Liver (tissue), 9 donors: Measurements from ENCODE around the gene TRAPPC2L. TPM values are rescaled to one million over a fixed set of nuclear protein-coding genes. Genes with fewer than 3 reads are reported as not detected.
A peak's percentile ranks its signal among the peaks of the same experiment; 100 is the strongest.

Experiments
- DNase-seq: peaks from one replicate; pipeline ENCODE4 v3.0.0-alpha.2; 2017; ENCODE audit warnings: low spot score
- H3K27ac ChIP-seq, 2 donors: one replicate each; pipeline ENCODE4 v1.7.0; 2013; ENCODE audit warnings: inconsistent platforms in 2 of 2, low read length in 2 of 2, control low read depth in 1 of 2, low read depth in 1 of 2, mild to moderate bottlenecking in 1 of 2
- H3K27me3 ChIP-seq, 4 donors: one replicate each; pipeline versions ENCODE4 v1.6.1 to v1.7.0; 2013; ENCODE audit warnings: low read length in 3 of 4, inconsistent platforms in 1 of 4, mild to moderate bottlenecking in 1 of 4, moderate library complexity in 1 of 4; ENCODE audit not compliant: control insufficient read depth in 4 of 4, insufficient read depth in 4 of 4
- H3K36me3 ChIP-seq, 4 donors: one replicate each; pipeline versions ENCODE4 v1.6.1 to v1.7.0; 2013; ENCODE audit warnings: low read length in 3 of 4, mild to moderate bottlenecking in 3 of 4, low read depth in 1 of 4, moderate library complexity in 1 of 4; ENCODE audit not compliant: control insufficient read depth in 4 of 4, insufficient read depth in 3 of 4
- H3K4me1 ChIP-seq, 4 donors: one replicate each; pipeline versions ENCODE4 v1.6.1 to v1.7.0; 2013; ENCODE audit warnings: low read length in 3 of 4, mild to moderate bottlenecking in 3 of 4, moderate library complexity in 1 of 4; ENCODE audit not compliant: control insufficient read depth in 4 of 4, insufficient read depth in 4 of 4
- H3K4me3 ChIP-seq, 3 donors: one replicate each; pipeline versions ENCODE4 v1.6.1 to v1.7.0; 2013; ENCODE audit warnings: low read length in 3 of 3, control low read depth in 1 of 3, low read depth in 1 of 3, mild to moderate bottlenecking in 1 of 3
- H3K9ac ChIP-seq, 2 donors: one replicate each; pipeline ENCODE4 v1.7.0; 2013; ENCODE audit warnings: low read length in 2 of 2, mild to moderate bottlenecking in 2 of 2, moderate library complexity in 2 of 2, control low read depth in 1 of 2, low read depth in 1 of 2
- H3K9me3 ChIP-seq, 4 donors: one replicate each; pipeline versions ENCODE4 v1.6.1 to v1.7.0; 2013; ENCODE audit warnings: low read length in 3 of 4; ENCODE audit not compliant: control insufficient read depth in 4 of 4
- EGR1 ChIP-seq, 2 donors: IDR thresholded peaks; 2 replicates each; pipeline ENCODE4 v1.6.1; 2016 to 2018; ENCODE audit warnings: antibody characterized with exemption in 2 of 2, low read depth in 2 of 2
- FOXA2 ChIP-seq: IDR thresholded peaks from 2 replicates; pipeline ENCODE4 v1.6.1; 2016; ENCODE audit warnings: antibody characterized with exemption
- GABPA ChIP-seq, 2 donors: IDR thresholded peaks in 1 of 2; conservative IDR thresholded peaks in 1 of 2; 2 replicates each; pipeline ENCODE4 v1.6.1; 2016; ENCODE audit warnings: antibody characterized with exemption in 2 of 2, mild to moderate bottlenecking in 1 of 2, moderate library complexity in 1 of 2
- HNF4A ChIP-seq, 2 donors: conservative IDR thresholded peaks; 2 replicates each; pipeline ENCODE4 v1.6.1; 2016; ENCODE audit warnings: antibody characterized with exemption in 2 of 2, mild to moderate bottlenecking in 2 of 2
- HNF4G ChIP-seq: IDR thresholded peaks from 2 replicates; pipeline ENCODE4 v1.6.1; 2016; ENCODE audit warnings: antibody characterized with exemption
- JUND ChIP-seq, 2 donors: IDR thresholded peaks; 2 replicates each; pipeline ENCODE4 v1.6.1; 2016; ENCODE audit warnings: antibody characterized with exemption in 2 of 2
- RAD21 ChIP-seq, 2 donors: IDR thresholded peaks; 2 replicates each; pipeline ENCODE4 v1.6.1; 2016; ENCODE audit warnings: antibody characterized with exemption in 2 of 2, mild to moderate bottlenecking in 2 of 2
- REST ChIP-seq: IDR thresholded peaks from 2 replicates; pipeline ENCODE4 v1.6.1; 2016; ENCODE audit warnings: antibody characterized with exemption, mild to moderate bottlenecking
- RXRA ChIP-seq, 2 donors: IDR thresholded peaks; 2 replicates each; pipeline ENCODE4 v1.6.1; 2017 to 2018; ENCODE audit warnings: antibody characterized with exemption in 2 of 2, mild to moderate bottlenecking in 1 of 2
- SP1 ChIP-seq: IDR thresholded peaks from 2 replicates; pipeline ENCODE4 v1.6.1; 2018; ENCODE audit warnings: antibody characterized with exemption, mild to moderate bottlenecking
- TAF1 ChIP-seq: conservative IDR thresholded peaks from 2 replicates; pipeline ENCODE4 v1.6.1; 2016; ENCODE audit warnings: antibody characterized with exemption, mild to moderate bottlenecking
- WGBS: extraction: QIAGEN DNeasy Blood & Tissue Kit; methylation state at CpG from one replicate; pipeline ENCODE4 v1.1.7; 2013; 5-methylcytosine and 5-hydroxymethylcytosine counted together
- polyA plus RNA-seq, 2 donors: library from polyadenylated mRNA; stranded (reverse) in 1 of 2; unstranded in 1 of 2; fragments of 200-250 nt in 1 of 2; fragments of >200 nt in 1 of 2; fragmentation: Nextera tagmentation in 1 of 2; extraction: Ambion mirVana in 1 of 2; gene quantifications; one replicate each; pipeline versions ENCODE4 v1.2.1 to v1.2.3, GENCODE V29; 2013 to 2015
- total RNA-seq, 2 donors: library from RNA; depleted of rRNA; stranded (reverse); fragments of >200 nt; gene quantifications; one replicate each; pipeline ENCODE4 v1.2.3, GENCODE V29; 2014
- TF ChIP-seq, protein P1 (sequence below): IDR thresholded peaks from 2 replicates; pipeline ENCODE4 v1.6.1; 2016; ENCODE audit warnings: antibody characterized with exemption
- TF ChIP-seq, protein P2 (sequence below): IDR thresholded peaks from 2 replicates; pipeline ENCODE4 v1.6.1; 2016; ENCODE audit warnings: antibody characterized with exemption
- TF ChIP-seq, protein P3 (sequence below): fragments of 150-350 bp; IDR thresholded peaks from 2 replicates; pipeline ENCODE4 v1.5.1; 2017; ENCODE audit warnings: improper control_type of control experiment, low read depth, low read length; ENCODE audit not compliant: missing input control
- donor health status: healthy.
- donor health status: healthy.
- donor health status: healthy.
- donor health status: healthy.
- donor health status: healthy.

The TRAPPC2L gene
- total and polyA plus RNA-seq, 4 donors: 16.3 to 59.4 (median 22.2) TPM

GRCh38 chr16:88880226-88881006 lies 23.5 kb downstream of the TRAPPC2L start:
- TF ChIP-seq HNF4G: peak; percentile 67
- peak; percentile 14 for TF ChIP-seq REST
- no peak for TF ChIP-seq JUND (IDR thresholded peaks at IDR 0.05)
- TF ChIP-seq, protein P1, sequence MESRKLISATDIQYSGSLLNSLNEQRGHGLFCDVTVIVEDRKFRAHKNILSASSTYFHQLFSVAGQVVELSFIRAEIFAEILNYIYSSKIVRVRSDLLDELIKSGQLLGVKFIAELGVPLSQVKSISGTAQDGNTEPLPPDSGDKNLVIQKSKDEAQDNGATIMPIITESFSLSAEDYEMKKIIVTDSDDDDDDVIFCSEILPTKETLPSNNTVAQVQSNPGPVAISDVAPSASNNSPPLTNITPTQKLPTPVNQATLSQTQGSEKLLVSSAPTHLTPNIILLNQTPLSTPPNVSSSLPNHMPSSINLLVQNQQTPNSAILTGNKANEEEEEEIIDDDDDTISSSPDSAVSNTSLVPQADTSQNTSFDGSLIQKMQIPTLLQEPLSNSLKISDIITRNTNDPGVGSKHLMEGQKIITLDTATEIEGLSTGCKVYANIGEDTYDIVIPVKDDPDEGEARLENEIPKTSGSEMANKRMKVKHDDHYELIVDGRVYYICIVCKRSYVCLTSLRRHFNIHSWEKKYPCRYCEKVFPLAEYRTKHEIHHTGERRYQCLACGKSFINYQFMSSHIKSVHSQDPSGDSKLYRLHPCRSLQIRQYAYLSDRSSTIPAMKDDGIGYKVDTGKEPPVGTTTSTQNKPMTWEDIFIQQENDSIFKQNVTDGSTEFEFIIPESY: no peak
- no peak for TF ChIP-seq EGR1 (IDR thresholded peaks at IDR 0.05; ENCODE audit: low read depth in 2 of 2)
- peak; percentile 81 to 87 for TF ChIP-seq HNF4A (conservative IDR thresholded peaks at IDR 0.05)
- TF ChIP-seq RXRA (IDR thresholded peaks at IDR 0.05): peak; percentile 91 to 93
- TF ChIP-seq, protein P2, sequence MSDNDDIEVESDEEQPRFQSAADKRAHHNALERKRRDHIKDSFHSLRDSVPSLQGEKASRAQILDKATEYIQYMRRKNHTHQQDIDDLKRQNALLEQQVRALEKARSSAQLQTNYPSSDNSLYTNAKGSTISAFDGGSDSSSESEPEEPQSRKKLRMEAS: no peak
- no peak for TF ChIP-seq TAF1
- TF ChIP-seq, protein P3, sequence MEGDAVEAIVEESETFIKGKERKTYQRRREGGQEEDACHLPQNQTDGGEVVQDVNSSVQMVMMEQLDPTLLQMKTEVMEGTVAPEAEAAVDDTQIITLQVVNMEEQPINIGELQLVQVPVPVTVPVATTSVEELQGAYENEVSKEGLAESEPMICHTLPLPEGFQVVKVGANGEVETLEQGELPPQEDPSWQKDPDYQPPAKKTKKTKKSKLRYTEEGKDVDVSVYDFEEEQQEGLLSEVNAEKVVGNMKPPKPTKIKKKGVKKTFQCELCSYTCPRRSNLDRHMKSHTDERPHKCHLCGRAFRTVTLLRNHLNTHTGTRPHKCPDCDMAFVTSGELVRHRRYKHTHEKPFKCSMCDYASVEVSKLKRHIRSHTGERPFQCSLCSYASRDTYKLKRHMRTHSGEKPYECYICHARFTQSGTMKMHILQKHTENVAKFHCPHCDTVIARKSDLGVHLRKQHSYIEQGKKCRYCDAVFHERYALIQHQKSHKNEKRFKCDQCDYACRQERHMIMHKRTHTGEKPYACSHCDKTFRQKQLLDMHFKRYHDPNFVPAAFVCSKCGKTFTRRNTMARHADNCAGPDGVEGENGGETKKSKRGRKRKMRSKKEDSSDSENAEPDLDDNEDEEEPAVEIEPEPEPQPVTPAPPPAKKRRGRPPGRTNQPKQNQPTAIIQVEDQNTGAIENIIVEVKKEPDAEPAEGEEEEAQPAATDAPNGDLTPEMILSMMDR: no peak
- peak; percentile 87 for TF ChIP-seq SP1
- Histone ChIP-seq H3K27ac (peak overlapping the region; percentile 76 to 88), H3K36me3 (peaks cover 0 to 10% (median 2%) of the 10 kb centered on the region in 4 donors), H3K9ac (peak overlapping the region in 1 of 2 donors; percentile 19), H3K4me3 (peak overlapping the region in 2 of 3 donors; percentile 15 to 33), H3K9me3 (no peaks in the 10 kb centered on the region), H3K27me3 (no peaks in the 10 kb centered on the region), H3K4me1 (peaks cover 15 to 57% (median 34%) of the 10 kb centered on the region in 4 donors)
- 30% methylated on average over 36 of the region's 36 CpGs for WGBS
- DNase-seq: no peak

- WGBS: 35% methylated on average over 46 of the region's 46 CpGs
- peak overlapping the region; percentile 76 to 88 for H3K27ac ChIP-seq
- H3K36me3 ChIP-seq: peaks cover 0 to 10% (median 2%) of the 10 kb centered on the region in 4 donors
- TF ChIP-seq RAD21 (IDR thresholded peaks at IDR 0.05) (no peak), SP1 (no peak), HNF4A (conservative IDR thresholded peaks at IDR 0.05) (no peak), REST (no peak), HNF4G (no peak), TAF1 (no peak), FOXA2 (no peak), JUND (IDR thresholded peaks at IDR 0.05) (no peak), GABPA (IDR thresholded peaks at IDR 0.05 in 1 of 2, conservative IDR thresholded peaks at IDR 0.05 in 1 of 2) (no peak), EGR1 (IDR thresholded peaks at IDR 0.05; ENCODE audit: low read depth in 2 of 2) (no peak)
- TF ChIP-seq, protein P1: no peak
- TF ChIP-seq, protein P2: no peak
Observed at GRCh38 chr16:88881007-88881615, 24.2 kb downstream of the TRAPPC2L start.

More at GRCh38 chr16:88881007-88881615, 24.2 kb downstream of the TRAPPC2L start:
- DNase-seq: no peak
- H3K9ac ChIP-seq: no peak overlapping the region
- H3K4me1 ChIP-seq: peaks cover 16 to 57% (median 34%) of the 10 kb centered on the region in 4 donors
- H3K9me3 ChIP-seq: no peaks in the 10 kb centered on the region
- H3K27me3 ChIP-seq: no peaks in the 10 kb centered on the region
- H3K4me3 ChIP-seq: peak overlapping the region in 2 of 3 donors; percentile 15 to 33
